NT2/D1 (cell line): ENCODE measurements around the gene WDR27.

Source experiments
- SUZ12 ChIP-seq: IDR thresholded peaks from 2 replicates; pipeline ENCODE4 v1.6.1; 2011; ENCODE audit not compliant: insufficient read length, insufficient read depth; ENCODE audit errors: extremely low read depth
- YY1 ChIP-seq: IDR thresholded peaks from 2 replicates; pipeline ENCODE4 v1.6.1; 2011; ENCODE audit not compliant: insufficient read length, insufficient read depth
- ZNF274 ChIP-seq: IDR thresholded peaks from 2 replicates; pipeline ENCODE4 v1.6.1; 2011; ENCODE audit warnings: mild to moderate bottlenecking, low read depth, low read length

DNA sequence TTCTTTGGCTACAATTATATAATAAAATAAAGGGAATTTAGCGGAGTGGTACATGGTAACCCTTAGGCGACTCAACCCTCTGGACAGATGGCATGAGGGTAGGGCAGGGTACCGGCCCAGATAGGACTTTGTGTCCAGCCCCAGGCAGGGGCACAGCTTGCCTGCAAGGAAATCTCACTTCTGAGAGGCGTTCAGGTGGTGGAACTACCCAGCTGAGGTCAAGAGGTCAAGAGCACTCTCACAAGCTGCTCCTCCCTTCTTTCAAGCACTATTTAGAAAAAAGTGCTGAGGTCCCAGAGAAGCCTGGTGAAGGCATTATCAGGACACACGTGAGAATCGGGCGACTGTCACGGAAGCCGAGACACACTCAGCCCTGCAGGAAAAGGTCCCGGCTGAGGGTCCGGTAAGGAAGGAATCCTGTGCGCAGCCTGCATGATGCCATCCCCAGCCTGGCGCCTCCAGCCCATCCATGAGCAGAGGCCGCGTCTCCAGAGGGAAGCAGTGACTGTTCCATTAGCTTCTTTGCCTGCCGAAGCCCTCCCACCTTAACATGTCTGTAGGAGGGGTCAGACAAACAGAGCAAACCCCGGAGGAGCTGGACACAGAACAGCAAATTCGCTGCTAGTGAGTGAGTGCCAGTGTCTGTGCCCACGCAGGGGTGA lies 54.8 kb downstream of the WDR27 start:
- TF ChIP-seq ZNF274 (no peak), YY1 (no peak), SUZ12 (no peak)
